Measurements from ENCODE around the gene CLIP4. TPM values are rescaled to one million over a fixed set of nuclear protein-coding genes. Genes with fewer than 3 reads are reported as not detected.

CLIP4 gene
- total and polyA plus RNA-seq, 2 experiments from 2014 or later: 0.06 to 0.14 TPM

GRCh38 chr2:29114586-29114945 lies 649 bp upstream of the CLIP4 start (continued):
- TF ChIP-seq ZNF462 (CRISPR knock-in tag; IDR thresholded peaks at IDR 0.05) (no peak), EZH2phosphoT487 (IDR thresholded peaks at IDR 0.05; ENCODE audit: unreplicated experiment) (no peak), EZH2 (IDR thresholded peaks at IDR 0.05; ENCODE audit: low read depth, unreplicated experiment) (no peak), ETS1 (IDR thresholded peaks at IDR 0.05) (no peak), ZNF331 (CRISPR knock-in tag; IDR thresholded peaks at IDR 0.05; ENCODE audit: low read depth) (no peak), POLR2AphosphoS5 (IDR thresholded peaks at IDR 0.05; ENCODE audit: low read depth) (no peak), CREB1 (CRISPR knock-in tag; IDR thresholded peaks at IDR 0.05; ENCODE audit: low read depth) (no peak)
